ENCODE measurements around the gene CNPY4.

CNPY4 gene

GRCh38 chr7:100152937-100153666 is 33.7 kb downstream of the CNPY4 start:
- no peak for DNase-seq

GRCh38 chr7:100153708-100154535 is 34.5 kb downstream of the CNPY4 start:
- no peak for DNase-seq

GRCh38 chr7:100154651-100155491 is 35.4 kb downstream of the CNPY4 start:
- DNase-seq: no peak

- DNase-seq: no peak
These were observed 36.3 kb downstream of the CNPY4 start for GRCh38 chr7:100155553-100156317.

- DNase-seq: no peak
These were observed 37.1 kb downstream of the CNPY4 start for GRCh38 chr7:100156331-100157068.

- DNase-seq: no peak
These were observed 37.6 kb downstream of the CNPY4 start for GRCh38 chr7:100157069-100157333.

- no peak for DNase-seq
These were observed 38.1 kb downstream of the CNPY4 start for GRCh38 chr7:100157334-100158228.

- DNase-seq: peak; percentile 98
These were observed 39.0 kb downstream of the CNPY4 start, which contains the start of gene TRAPPC14 for GRCh38 chr7:100158229-100159098. TSS of gene TRAPPC14 (minus strand) at chr7:100158723. CDS start at chr7:100158499, 224 bp downstream.

- no peak for DNase-seq
These were observed 39.7 kb downstream of the CNPY4 start for GRCh38 chr7:100159099-100159623.

- no peak for DNase-seq
These were observed 40.6 kb downstream of the CNPY4 start for GRCh38 chr7:100160067-100160466.

GRCh38 chr7:100163006-100163531 is 43.6 kb downstream of the CNPY4 start:
- DNase-seq: peak; percentile 36

GRCh38 chr7:100163871-100164270 is 44.4 kb downstream of the CNPY4 start:
- no peak for DNase-seq

- DNase-seq: peak; percentile 69
These were observed 47.0 kb downstream of the CNPY4 start for GRCh38 chr7:100166317-100166940.

GRCh38 chr7:100166970-100167911 is 47.8 kb downstream of the CNPY4 start:
- DNase-seq: no peak

- DNase-seq: no peak
These were observed 48.5 kb downstream of the CNPY4 start for GRCh38 chr7:100167912-100168323.

- DNase-seq: peak; percentile 55
These were observed 49.9 kb downstream of the CNPY4 start for GRCh38 chr7:100169147-100169850.
